HepG2 (cell line): ENCODE data around the gene NGFR. TPM values are rescaled to one million over a fixed set of nuclear protein-coding genes. Genes with fewer than 3 reads are reported as not detected.

ENCODE experiments used
- ATAC-seq: fragments of 200-7000 bp; cut with Tn5 transposase; 3 replicates; pipeline ENCODE4 v1.9.1; 2020; ENCODE audit warnings: mild to moderate bottlenecking, moderate library complexity
- BruUV-seq: library from RNA; stranded (reverse); fragments of 400-500 nt; replicated peaks from 2 replicates; lab custom pipeline; 2021; lab: Mats Ljungman, UMichigan
- CTCF ChIA-PET: fragments of 300-600 bp; formaldehyde crosslinking; extraction: SDS; loops from one replicate; lab custom pipeline; 2021; ENCODE audit warnings: low total read pairs, inconsistent platforms, low intra/inter-chr PET ratio; lab: Yijun Ruan, JAX
- POLR2A ChIA-PET: fragments of 350-600 bp; sonication (Branson Sonifier 250); formaldehyde crosslinking; loops from one replicate; lab custom pipeline; 2020; ENCODE audit warnings: antibody characterized with exemption, inconsistent platforms; lab: Yijun Ruan, JAX
- DNase-seq: peaks from one replicate; pipeline ENCODE4 v3.0.0-alpha.2; 2015; ENCODE audit warnings: low spot score
- FAIRE-seq: peaks from 3 replicates; lab custom pipeline; 2011; peaks lifted over from hg19 to GRCh38; lab: Jason Lieb, UNC
- H2AFZ ChIP-seq: one replicate; pipeline ENCODE4 v1.6.1; 2011; ENCODE audit warnings: low read length, inconsistent platforms
- H3K27ac ChIP-seq: fragments of 300-600 bp; 3 replicates; pipeline ENCODE4 v1.8.0; 2011; ENCODE audit warnings: mixed run types, mild to moderate bottlenecking, mixed read lengths, low read length, inconsistent platforms; ENCODE audit not compliant: insufficient read depth; ENCODE audit errors: extremely low read length
- H3K27me3 ChIP-seq, 2 experiments: fragments of 200-600 bp in 1 of 2; 2 replicates in 1 of 2; 3 replicates in 1 of 2; pipeline versions ENCODE4 v1.6.0 to v1.8.0; 2011; ENCODE audit warnings: low read length in 2 of 2, mild to moderate bottlenecking in 2 of 2, moderate library complexity in 2 of 2, inconsistent platforms in 1 of 2; ENCODE audit not compliant: insufficient read depth in 2 of 2, control insufficient read depth in 1 of 2
- H3K36me3 ChIP-seq, 2 experiments: fragments of 200-600 bp in 1 of 2; replicated peaks in 1 of 2; 2 replicates in 1 of 2; 3 replicates in 1 of 2; pipeline versions ENCODE4 v1.5.1 to v1.8.0; 2011; ENCODE audit warnings: low read length in 2 of 2, inconsistent platforms in 1 of 2; ENCODE audit not compliant: insufficient read depth in 2 of 2, control insufficient read depth in 1 of 2
- H3K4me1 ChIP-seq: 2 replicates; pipeline ENCODE4 v1.5.1; 2012; ENCODE audit warnings: low read length, inconsistent platforms; ENCODE audit not compliant: insufficient read depth
- H3K4me2 ChIP-seq: 2 replicates; pipeline ENCODE4 v1.6.0; 2011; ENCODE audit warnings: low read depth, low read length, inconsistent platforms
- H3K4me3 ChIP-seq, 3 experiments: fragments of 200-600 bp in 1 of 3; sonication (generic), shearing (Covaris generic) in 1 of 3; replicated peaks in 1 of 3; 2 replicates each; pipeline ENCODE4 v1.5.1; 2011 to 2016; ENCODE audit warnings: low read length in 3 of 3, inconsistent platforms in 2 of 3, low read depth in 2 of 3, mild to moderate bottlenecking in 2 of 3, control low read depth in 1 of 3, mixed read lengths in 1 of 3; ENCODE audit not compliant: insufficient read depth in 1 of 3
- H3K79me2 ChIP-seq: one replicate; pipeline ENCODE4 v1.6.1; 2011; ENCODE audit warnings: low read length, inconsistent platforms; ENCODE audit not compliant: insufficient read depth
- H3K9ac ChIP-seq: 2 replicates; pipeline ENCODE4 v1.6.0; 2011; ENCODE audit warnings: mild to moderate bottlenecking, low read depth, low read length, inconsistent platforms; ENCODE audit not compliant: insufficient read depth
- H3K9me3 ChIP-seq: 2 replicates; pipeline ENCODE4 v1.5.1; 2012; ENCODE audit warnings: mild to moderate bottlenecking, low read length
- H4K20me1 ChIP-seq: 2 replicates; pipeline ENCODE4 v1.6.0; 2011; ENCODE audit warnings: inconsistent platforms, mild to moderate bottlenecking, low read length, moderate library complexity; ENCODE audit not compliant: insufficient read depth
- ATF3 ChIP-seq: sonication (generic); formaldehyde crosslinking; IDR thresholded peaks from 2 replicates; pipeline ENCODE4 v1.4.0; 2020; ENCODE audit warnings: missing genetic modification reagents
- ERF ChIP-seq: IDR thresholded peaks from 2 replicates; pipeline ENCODE4 v1.6.1; 2018; ENCODE audit warnings: missing biosample characterization, missing genetic modification reagents
- HMGA1 ChIP-seq: sonication (generic); formaldehyde crosslinking; conservative IDR thresholded peaks from 2 replicates; pipeline ENCODE4 v1.4.0; 2020; ENCODE audit warnings: missing genetic modification reagents
- KLF6 ChIP-seq: IDR thresholded peaks from 2 replicates; pipeline ENCODE4 v1.8.0; 2016; ENCODE audit warnings: missing biosample characterization, missing genetic modification reagents
- MEIS2 ChIP-seq: sonication (generic); formaldehyde crosslinking; IDR thresholded peaks from 2 replicates; pipeline ENCODE4 v1.9.0; 2021; ENCODE audit warnings: mild to moderate bottlenecking, missing genetic modification reagents
- NFKBIZ ChIP-seq: IDR thresholded peaks from 2 replicates; pipeline ENCODE4 v1.6.1; 2018; ENCODE audit warnings: missing genetic modification reagents, missing compliant biosample characterization
- NFYC ChIP-seq: IDR thresholded peaks from 2 replicates; pipeline ENCODE4 v1.6.1; 2016; ENCODE audit warnings: missing genetic modification reagents, missing compliant biosample characterization
- STAG1 ChIP-seq: sonication (generic); formaldehyde crosslinking; IDR thresholded peaks from 2 replicates; pipeline ENCODE4 v1.4.0; 2020; ENCODE audit warnings: missing genetic modification reagents
- ZFX ChIP-seq: sonication (generic); formaldehyde crosslinking; IDR thresholded peaks from 2 replicates; pipeline ENCODE4 v1.4.0; 2020; ENCODE audit warnings: mild to moderate bottlenecking, low read depth, missing genetic modification reagents, moderate library complexity
- ZNF264 ChIP-seq: sonication (generic); formaldehyde crosslinking; IDR thresholded peaks from 2 replicates; pipeline ENCODE4 v1.4.0; 2020; ENCODE audit warnings: missing genetic modification reagents
- ZNF468 ChIP-seq: sonication (generic); formaldehyde crosslinking; IDR thresholded peaks from 2 replicates; pipeline ENCODE4 v1.8.0; 2022; ENCODE audit warnings: mild to moderate bottlenecking, moderate library complexity, missing genetic modification reagents
- ZNF616 ChIP-seq: sonication (generic); formaldehyde crosslinking; IDR thresholded peaks from 2 replicates; pipeline ENCODE4 v1.5.0; 2020; ENCODE audit warnings: low read depth, mild to moderate bottlenecking, missing genetic modification reagents
- ZNF788 ChIP-seq: sonication (generic); formaldehyde crosslinking; IDR thresholded peaks from 2 replicates; pipeline ENCODE4 v1.5.0; 2020; ENCODE audit warnings: mild to moderate bottlenecking, missing genetic modification reagents, borderline replicate concordance
- WGBS: methylation state at CpG from one replicate; pipeline ENCODE4 v1.1.6; 2017; ENCODE audit warnings: low lambda C conversion rate; 5-methylcytosine and 5-hydroxymethylcytosine counted together
- in situ Hi-C: cut with HindIII; loops from 2 replicates; pipeline ENCODE4 v1.10.0; 2017; ENCODE audit warnings: low pct_unique_long_range_greater_than_20kb; ENCODE audit not compliant: extremely low pct_ligation_motif_present
- intact Hi-C: fragments of 100-400 bp; cut with micrococcal nuclease; formaldehyde crosslinking; loops from one replicate; pipeline ENCODE4 v1.10.0; 2022; ENCODE audit not compliant: unreplicated experiment
- polyA plus RNA-seq, 8 experiments: library from polyadenylated mRNA; depleted of rRNA in 3 of 8; stranded (reverse) in 7 of 8; unstranded in 1 of 8; fragments of >200 nt; fragmentation: Illumina TruSeq in 4 of 8; extraction: Trizol in 4 of 8; gene quantifications; 2 replicates each; pipeline versions ENCODE4 v1.2.1 to v1.2.3, GENCODE V29; 2011 to 2016; ENCODE audit warnings: low read depth in 4 of 8, missing spikeins in 1 of 8, mixed read lengths in 1 of 8; ENCODE audit not compliant: insufficient read depth in 1 of 8
- total RNA-seq, 5 experiments: library from RNA; depleted of rRNA; stranded (reverse); fragments of >200 nt; fragmentation: Illumina TruSeq; extraction: Trizol; gene quantifications; 2 replicates each; pipeline ENCODE4 v1.2.3, GENCODE V29; 2016; ENCODE audit warnings: low read depth in 1 of 5

NGFR gene
- total and polyA plus RNA-seq, 2 of the 13 experiments (the other 11 are each of a cell fraction or from before 2014, with no cell fraction given) = 1.1 to 1.8 TPM

DNA sequence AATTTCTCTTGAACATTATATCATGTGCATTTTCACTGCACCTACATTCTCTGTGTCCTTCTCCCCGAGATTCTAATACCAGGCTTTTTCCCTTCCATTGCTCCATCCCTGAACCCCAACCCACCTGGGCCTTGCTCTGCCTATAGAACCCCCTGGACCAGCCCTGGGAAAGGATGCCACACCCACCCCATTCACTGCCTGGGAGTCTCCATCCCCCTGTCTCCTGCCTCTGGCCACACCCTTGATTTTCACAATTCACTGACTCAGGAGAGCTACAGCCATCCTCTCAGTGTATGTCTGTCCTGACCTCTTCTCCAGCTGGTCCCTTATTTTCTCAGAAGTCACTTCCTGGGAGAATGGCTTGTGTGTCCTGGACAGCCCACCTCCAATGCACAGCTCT, 27.9 kb upstream of the NGFR start (continued):
- no peak for TF ChIP-seq ATF3 (CRISPR knock-in tag)
- TF ChIP-seq, all 625 proteins: peak for 0

GRCh38 chr17:49468811-49469385, 26.2 kb upstream of the NGFR start:
- FAIRE-seq = no peak

GRCh38 chr17:49469831-49470810, 25.0 kb upstream of the NGFR start:
- POLR2A ChIA-PET = no interaction called here
- H4K20me1 ChIP-seq = no peaks in the 10 kb centered on the region
- TF ChIP-seq NFKBIZ (CRISPR knock-in tag) (no peak), MEIS2 (CRISPR knock-in tag) (no peak), ZNF468 (no peak), ERF (CRISPR knock-in tag) (no peak), HMGA1 (CRISPR knock-in tag) (no peak), STAG1 (CRISPR knock-in tag) (no peak), NFYC (CRISPR knock-in tag) (no peak), ZNF616 (CRISPR knock-in tag) (no peak), ZNF264 (CRISPR knock-in tag) (no peak), ZNF788 (CRISPR knock-in tag) (no peak)
- no peaks in the 10 kb centered on the region for H3K36me3 ChIP-seq
- no peak for DNase-seq
- in situ Hi-C loops = no loop called here
- ATAC-seq = no peak
- no peak overlapping the region for H3K4me2 ChIP-seq
- CTCF ChIA-PET = no interaction called here
- intact Hi-C loops = no loop called here
- H3K79me2 ChIP-seq = no peaks in the 10 kb centered on the region
- 38% methylated on average over 36 of the region's 52 CpGs for WGBS
- no peak overlapping the region for H3K4me3 ChIP-seq
- no peak for FAIRE-seq
- H3K9me3 ChIP-seq = no peaks in the 10 kb centered on the region; the same call in 1 of the 2 replicates
- H3K4me1 ChIP-seq = peaks cover 33% of the 10 kb centered on the region
- H3K27me3 ChIP-seq = peaks cover 12 to 73% of the 10 kb centered on the region in 2 experiments
- no peak overlapping the region for H2AFZ ChIP-seq
- no peak overlapping the region for H3K27ac ChIP-seq
- no peak overlapping the region for H3K9ac ChIP-seq
- no TSS peak for BruUV-seq

More at GRCh38 chr17:49468811-49469385, 26.2 kb upstream of the NGFR start:
- no TSS peak for BruUV-seq
- Histone ChIP-seq H3K27me3 (peaks cover 12 to 85% of the 10 kb centered on the region in 2 experiments), H3K27ac (no peak overlapping the region), H3K79me2 (no peaks in the 10 kb centered on the region), H3K4me3 (no peak overlapping the region), H3K36me3 (no peaks in the 10 kb centered on the region), H4K20me1 (no peaks in the 10 kb centered on the region), H3K9ac (no peak overlapping the region), H3K4me1 (peaks cover 25% of the 10 kb centered on the region), H3K9me3 (peaks cover 5% of the 10 kb centered on the region; the same call in 1 of the 2 replicates), H2AFZ (no peak overlapping the region)
- intact Hi-C loops (no loop called here), in situ Hi-C loops (no loop called here)
- CTCF ChIA-PET = no interaction called here
- no peak for ATAC-seq
- TF ChIP-seq ZFX (CRISPR knock-in tag) (no peak), KLF6 (CRISPR knock-in tag) (no peak)
- TF ChIP-seq, all 625 proteins: peak for 0
- no peak overlapping the region for H3K4me2 ChIP-seq
- WGBS = 0% methylated on average over 1 of the region's 1 CpG
- no peak for DNase-seq
- POLR2A ChIA-PET = no interaction called here
